T-helper 9 cell (primary cell): ENCODE measurements around the gene CSNK2A2.
A peak's percentile ranks its signal among the peaks of the same experiment; 100 is the strongest.

Experiments
- DNase-seq: peaks from one replicate; pipeline ENCODE4 v3.0.0-alpha.2; 2020
- total RNA-seq, 2 donors: gene quantifications; one replicate each; lab custom pipeline; 2026; lab: John Stamatoyannopoulos, UW

Gene CSNK2A2
- total RNA-seq = 55.3 to 84.6 reads per million in 2 donors

GRCh38 chr16:58198022-58198683 is at the start of gene CSNK2A2:
Gene CSNK2A2, minus strand, starts transcription at chr16:58198106. Its CDS starts 370 bp downstream, at chr16:58197736.
- peak; percentile 68 for DNase-seq

- DNase-seq = no peak
These were observed 45.7 kb upstream of the CSNK2A2 start for GRCh38 chr16:58243528-58244004.

- no peak for DNase-seq
These were observed 38.9 kb upstream of the CSNK2A2 start for GRCh38 chr16:58236831-58237230.

GRCh38 chr16:58236231-58236690 is 38.4 kb upstream of the CSNK2A2 start:
- peak; percentile 52 for DNase-seq

GRCh38 chr16:58235663-58236062 is 37.8 kb upstream of the CSNK2A2 start:
- no peak for DNase-seq

GRCh38 chr16:58234831-58235595 is 37.1 kb upstream of the CSNK2A2 start:
- DNase-seq = no peak

GRCh38 chr16:58230259-58230658 is 32.4 kb upstream of the CSNK2A2 start:
- DNase-seq = no peak

- no peak for DNase-seq
These were observed 28.9 kb upstream of the CSNK2A2 start for GRCh38 chr16:58226790-58227189.

- no peak for DNase-seq
These were observed 28.2 kb upstream of the CSNK2A2 start for GRCh38 chr16:58225965-58226602.

- no peak for DNase-seq
These were observed 24.8 kb upstream of the CSNK2A2 start for GRCh38 chr16:58222532-58223316.

- no peak for DNase-seq
These were observed 21.5 kb upstream of the CSNK2A2 start for GRCh38 chr16:58219432-58219831.

GRCh38 chr16:58218786-58219185 is 20.9 kb upstream of the CSNK2A2 start:
- DNase-seq = no peak

GRCh38 chr16:58217311-58217925 is 19.5 kb upstream of the CSNK2A2 start:
- no peak for DNase-seq

GRCh38 chr16:58212824-58213655 is 15.1 kb upstream of the CSNK2A2 start:
- no peak for DNase-seq

- no peak for DNase-seq
These were observed 13.9 kb upstream of the CSNK2A2 start for GRCh38 chr16:58211846-58212245.

- DNase-seq = no peak
These were observed 13.3 kb upstream of the CSNK2A2 start for GRCh38 chr16:58211245-58211644.

- no peak for DNase-seq
These were observed 7.5 kb upstream of the CSNK2A2 start for GRCh38 chr16:58205276-58206036.

- DNase-seq = no peak
These were observed 3.3 kb upstream of the CSNK2A2 start for GRCh38 chr16:58201163-58201562.

- no peak for DNase-seq
These were observed 2.3 kb upstream of the CSNK2A2 start for GRCh38 chr16:58200004-58200797.
